GM18867 (cell line): ENCODE data around the gene BLACAT1.
A peak's percentile ranks its signal among the peaks of the same experiment; 100 is the strongest.
"Not testable (repeated sequence)": the region's sequence is repeated elsewhere in the genome, so short reads cannot be mapped to it uniquely, and the experiment has no call there.

Experiments
- ATAC-seq: cut with Tn5 transposase; IDR thresholded peaks from one replicate; pipeline ENCODE4 v1.9.1; 2021; ENCODE audit warnings: mild to moderate bottlenecking, moderate library complexity; ENCODE audit not compliant: unreplicated experiment

BLACAT1 gene

GRCh38 chr1:205484985-205485967, 29.4 kb upstream of the BLACAT1 start:
- no peak for ATAC-seq

DNA sequence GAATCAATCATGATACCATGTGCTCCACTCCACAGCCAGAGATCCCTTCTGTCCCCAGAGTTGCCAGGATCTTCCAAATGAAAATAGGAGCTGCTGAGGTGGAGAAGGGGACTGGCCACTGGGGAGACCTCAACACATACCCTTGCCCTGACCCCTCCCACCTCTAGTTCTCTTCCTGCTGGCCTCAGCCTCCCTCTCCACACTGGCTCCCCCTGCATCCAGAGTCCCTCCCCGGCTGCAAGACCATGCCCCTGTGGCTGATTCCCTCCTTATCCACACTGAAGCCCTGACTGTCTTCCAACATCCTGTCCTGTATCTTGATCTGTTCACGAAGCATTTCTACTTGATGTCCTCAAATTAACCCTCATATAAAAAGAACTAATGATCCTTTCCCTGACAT, 27.5 kb upstream of the BLACAT1 start:
- ATAC-seq: no peak

DNA sequence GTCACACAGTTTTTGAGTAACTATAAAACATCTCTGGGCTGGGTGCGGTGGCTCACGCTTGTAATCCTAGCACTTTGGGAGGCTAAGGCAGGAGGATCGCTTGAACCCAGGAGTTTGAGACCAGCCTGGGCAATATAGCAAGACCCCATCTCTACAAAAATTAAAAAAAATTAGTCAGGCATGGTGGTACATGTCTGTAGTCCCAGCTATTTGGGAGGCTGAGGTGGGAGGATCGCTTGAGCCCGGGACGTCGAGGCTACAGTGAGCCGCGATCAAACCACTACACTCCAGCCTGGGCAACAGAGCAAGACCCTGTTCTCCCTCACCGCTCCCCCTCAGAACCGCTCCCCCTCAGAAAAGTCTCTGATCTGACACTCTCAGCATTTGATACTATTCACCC, 26.7 kb upstream of the BLACAT1 start:
- not testable (repeated sequence) for ATAC-seq

GRCh38 chr1:205481629-205482151, 25.8 kb upstream of the BLACAT1 start:
- ATAC-seq: no peak

GRCh38 chr1:205481218-205481617, 25.4 kb upstream of the BLACAT1 start:
- peak; percentile 6 for ATAC-seq

- ATAC-seq: peak; percentile 58
Measured at GRCh38 chr1:205480349-205480985, 24.6 kb upstream of the BLACAT1 start.

DNA sequence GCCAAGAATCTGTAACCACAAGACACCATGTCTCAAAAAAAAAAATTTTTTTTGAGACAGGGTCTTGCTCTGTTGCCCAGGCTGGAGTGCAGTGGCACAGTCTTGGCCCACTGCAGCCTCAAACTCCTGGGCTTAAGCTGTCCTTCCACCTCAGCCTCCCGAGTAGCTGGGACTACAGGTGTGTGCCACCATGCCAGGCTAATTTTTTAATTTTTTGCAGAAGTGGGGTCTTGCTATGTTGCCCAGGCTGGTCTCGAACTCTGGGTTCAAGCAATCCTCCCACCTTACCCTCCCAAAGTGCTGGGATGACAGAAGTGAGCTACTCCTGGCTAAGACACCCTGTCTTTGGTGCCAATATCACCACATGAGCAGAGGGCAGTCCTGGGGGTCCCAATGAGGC, 23.1 kb upstream of the BLACAT1 start:
- ATAC-seq: not testable (repeated sequence)

GRCh38 chr1:205477759-205478247, 22.0 kb upstream of the BLACAT1 start:
- no peak for ATAC-seq

DNA sequence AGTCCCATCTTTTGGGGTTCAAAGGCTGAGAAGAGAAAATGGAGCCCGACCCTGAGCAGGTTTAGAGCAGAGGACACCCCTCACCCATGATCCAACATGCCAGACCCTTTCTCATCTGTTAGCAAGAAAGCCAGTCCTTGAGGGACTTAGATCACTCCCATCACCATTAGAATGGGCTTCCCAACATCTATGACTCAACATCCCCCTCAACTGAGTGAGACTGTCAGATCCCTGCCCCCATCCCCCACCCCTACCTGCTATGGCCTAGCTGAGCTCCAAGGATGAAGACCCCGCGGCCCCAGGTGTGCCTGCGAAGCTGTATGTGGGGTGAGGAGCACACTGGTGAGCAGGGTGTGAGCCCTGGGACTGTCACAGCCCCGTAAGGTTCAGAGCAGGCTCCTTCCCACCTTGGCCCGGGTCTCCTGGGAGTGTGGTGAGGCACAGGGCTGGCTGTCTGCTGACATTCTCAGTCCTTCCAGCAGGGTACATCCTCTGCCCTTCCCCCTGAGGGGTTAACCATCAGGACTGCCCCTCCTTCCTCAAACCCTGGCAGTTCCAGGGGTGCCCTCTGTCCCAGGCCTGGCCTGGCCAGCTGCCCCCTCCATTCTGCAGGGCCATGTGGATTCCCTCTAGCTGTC, 21.4 kb upstream of the BLACAT1 start:
- no peak for ATAC-seq

GRCh38 chr1:205476648-205477047, 20.8 kb upstream of the BLACAT1 start:
- ATAC-seq: no peak

GRCh38 chr1:205475855-205476254, 20.0 kb upstream of the BLACAT1 start:
- ATAC-seq: no peak

GRCh38 chr1:205474571-205474970, 18.7 kb upstream of the BLACAT1 start:
- ATAC-seq: no peak

- no peak for ATAC-seq
Measured at GRCh38 chr1:205473966-205474365, 18.1 kb upstream of the BLACAT1 start.

DNA sequence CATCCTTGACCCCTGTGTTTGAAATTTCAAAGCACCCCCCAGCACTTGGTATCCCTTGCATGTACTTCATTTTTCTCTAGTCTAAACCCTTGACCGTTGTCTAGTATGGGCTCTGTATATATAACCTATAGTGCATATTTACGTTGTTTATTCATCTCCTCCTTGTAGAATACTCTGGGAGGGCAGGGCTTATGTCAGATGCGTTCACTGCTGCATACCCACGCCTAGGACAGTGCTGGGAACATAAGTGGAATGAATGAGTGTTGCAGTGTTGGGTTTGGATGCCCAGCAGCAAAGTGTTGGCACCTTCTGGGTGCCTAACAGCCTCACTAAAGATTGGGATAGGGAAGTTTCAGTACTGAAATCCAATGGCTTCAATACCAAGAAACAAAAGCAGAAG, 17.6 kb upstream of the BLACAT1 start:
- ATAC-seq: no peak

- no peak for ATAC-seq
Measured at GRCh38 chr1:205472737-205473441, 17.0 kb upstream of the BLACAT1 start.

- ATAC-seq: no peak
Measured at GRCh38 chr1:205470131-205470530, 14.3 kb upstream of the BLACAT1 start.

DNA sequence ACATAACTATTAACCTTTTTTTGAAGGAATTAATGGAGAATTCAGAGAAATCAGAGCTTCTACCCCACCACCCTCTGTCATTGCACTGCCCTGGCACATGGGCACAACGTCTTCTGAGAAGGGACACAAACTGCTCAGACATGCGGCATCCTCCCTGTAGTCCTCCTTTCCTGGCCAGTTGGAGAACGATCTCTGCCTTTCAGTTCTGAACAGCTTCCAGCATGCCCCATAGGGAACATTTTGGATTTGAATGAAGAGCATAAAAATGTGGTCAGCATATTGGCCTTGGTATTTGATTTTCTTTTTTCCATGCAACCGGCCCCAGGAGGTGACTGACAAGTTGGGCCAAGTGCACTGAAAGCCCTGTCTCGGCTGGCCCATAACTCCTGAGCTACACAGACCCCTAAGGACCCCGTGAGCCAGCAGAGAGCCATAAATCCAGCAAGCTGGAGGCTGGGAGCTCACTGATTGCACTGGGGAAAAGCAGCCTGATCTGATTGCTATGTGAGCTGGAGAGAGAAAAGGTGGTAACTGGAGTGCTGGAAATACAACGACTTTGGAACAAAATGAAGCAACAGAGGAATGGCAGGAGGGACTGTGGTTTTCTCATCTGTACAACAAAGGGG, 10.9 kb upstream of the BLACAT1 start:
- ATAC-seq: no peak

DNA sequence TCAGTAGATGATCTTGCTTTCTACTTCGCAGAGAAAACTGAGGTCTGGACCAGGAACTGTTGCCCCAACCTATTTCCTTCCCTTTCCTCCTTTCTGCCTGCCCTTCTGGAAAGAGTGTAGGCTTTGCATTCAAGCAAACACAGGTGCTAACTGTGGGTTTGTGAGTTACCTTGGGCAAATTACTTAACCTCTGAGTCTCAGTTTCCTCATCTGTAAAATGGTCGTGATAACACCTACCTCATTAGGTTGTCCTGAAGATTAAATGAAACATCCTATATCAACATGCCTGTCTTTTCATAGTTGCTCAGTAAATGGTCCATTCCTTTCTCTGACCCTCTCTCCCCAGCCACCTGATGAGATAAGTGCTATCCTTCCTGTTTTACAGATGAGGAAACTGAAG, 9.5 kb upstream of the BLACAT1 start:
- ATAC-seq: no peak

DNA sequence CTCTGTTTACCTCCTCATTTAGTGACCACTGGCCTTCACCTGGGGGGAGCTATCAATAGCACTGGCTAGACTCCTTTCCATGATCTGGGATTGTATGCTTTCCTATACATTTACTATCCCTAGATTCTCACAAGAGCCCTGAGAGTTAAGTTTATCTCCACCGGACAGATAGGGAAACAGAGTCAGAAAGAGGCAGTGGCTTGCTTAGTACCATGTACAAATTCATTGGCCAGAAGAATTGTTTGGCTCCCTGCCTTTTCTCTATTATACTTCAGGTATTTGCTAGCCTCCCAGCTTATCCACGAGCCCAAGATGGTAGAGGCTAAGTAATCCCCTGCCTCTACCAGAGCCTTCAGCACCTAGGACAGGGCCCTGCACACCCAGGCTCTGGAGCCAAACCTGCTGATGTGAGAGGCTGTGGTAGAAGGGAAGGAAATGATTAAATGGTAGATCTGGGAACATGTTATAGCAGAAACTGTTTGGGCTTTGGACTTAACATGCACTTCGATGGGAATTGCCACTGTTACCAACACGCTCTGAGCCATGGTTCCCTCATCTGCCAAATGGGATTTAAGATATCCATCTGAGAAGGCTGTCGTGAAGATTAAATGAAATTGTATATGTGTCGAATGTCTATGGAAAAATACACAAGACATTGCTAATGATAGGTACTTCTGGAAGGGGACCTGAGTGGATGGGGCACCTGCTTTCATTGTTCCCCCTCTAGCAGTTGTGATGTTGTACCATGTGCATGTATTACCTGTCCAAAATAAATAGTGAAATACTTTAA, 3.1 kb upstream of the BLACAT1 start:
- ATAC-seq: no peak
